ENCODE data around the gene PIK3C2G. TPM values are rescaled to one million over a fixed set of nuclear protein-coding genes. Genes with fewer than 3 reads are reported as not detected.

The PIK3C2G gene
- total and polyA plus RNA-seq, 4 donors = 0.11 to 4.8 (median 0.74) TPM; not detected in 1

- no peak overlapping the region for H3K9ac ChIP-seq (ENCODE audit: insufficient read depth in 1 of 2, low read length in 2 of 2)
- no peaks in the 10 kb centered on the region for H3K27me3 ChIP-seq (ENCODE audit: control insufficient read depth in 3 of 3, insufficient read depth in 3 of 3, low read length in 2 of 3)
- no peaks in the 10 kb centered on the region for H3K9me3 ChIP-seq (ENCODE audit: control insufficient read depth in 4 of 4, insufficient read depth in 3 of 4, low read length in 3 of 4)
- ATAC-seq (ENCODE audit: insufficient read depth, low FRiP score) (no peak), DNase-seq (no peak)
- H3K27ac ChIP-seq (ENCODE audit: low read depth in 1 of 2, low read length in 1 of 2) = no peak overlapping the region
- H3K4me3 ChIP-seq = no peak overlapping the region
- TF ChIP-seq, protein P1, sequence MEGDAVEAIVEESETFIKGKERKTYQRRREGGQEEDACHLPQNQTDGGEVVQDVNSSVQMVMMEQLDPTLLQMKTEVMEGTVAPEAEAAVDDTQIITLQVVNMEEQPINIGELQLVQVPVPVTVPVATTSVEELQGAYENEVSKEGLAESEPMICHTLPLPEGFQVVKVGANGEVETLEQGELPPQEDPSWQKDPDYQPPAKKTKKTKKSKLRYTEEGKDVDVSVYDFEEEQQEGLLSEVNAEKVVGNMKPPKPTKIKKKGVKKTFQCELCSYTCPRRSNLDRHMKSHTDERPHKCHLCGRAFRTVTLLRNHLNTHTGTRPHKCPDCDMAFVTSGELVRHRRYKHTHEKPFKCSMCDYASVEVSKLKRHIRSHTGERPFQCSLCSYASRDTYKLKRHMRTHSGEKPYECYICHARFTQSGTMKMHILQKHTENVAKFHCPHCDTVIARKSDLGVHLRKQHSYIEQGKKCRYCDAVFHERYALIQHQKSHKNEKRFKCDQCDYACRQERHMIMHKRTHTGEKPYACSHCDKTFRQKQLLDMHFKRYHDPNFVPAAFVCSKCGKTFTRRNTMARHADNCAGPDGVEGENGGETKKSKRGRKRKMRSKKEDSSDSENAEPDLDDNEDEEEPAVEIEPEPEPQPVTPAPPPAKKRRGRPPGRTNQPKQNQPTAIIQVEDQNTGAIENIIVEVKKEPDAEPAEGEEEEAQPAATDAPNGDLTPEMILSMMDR (IDR thresholded peaks at IDR 0.05; ENCODE audit: control extremely low read depth, extremely low read depth) = no peak
- no peaks in the 10 kb centered on the region for H3K4me1 ChIP-seq (ENCODE audit: control insufficient read depth in 5 of 5, insufficient read depth in 5 of 5, low read length in 5 of 5)
- no peaks in the 10 kb centered on the region for H3K36me3 ChIP-seq (ENCODE audit: control insufficient read depth in 4 of 4, insufficient read depth in 4 of 4, low read length in 4 of 4)
These were observed 435.8 kb downstream of the PIK3C2G start for GRCh38 chr12:18696971-18697602.

Other genes with a start within 250 kb of the PIK3C2G start
- 1 to 10 TPM; 1.4 to 3.2 TPM for gene RERGL, start 171.3 kb upstream of the PIK3C2G start, total RNA-seq
- 1 to 10 TPM in 1 of 2 donors, under 1 TPM in 1; 0.55 to 4.5 TPM for gene RERGL, start 171.3 kb upstream of the PIK3C2G start, polyA plus RNA-seq

All from lung (tissue), 12 donors.